GM23338 (cell line): ENCODE measurements around the gene SIVA1.
A peak's percentile ranks its signal among the peaks of the same experiment; 100 is the strongest.

Experiments used
- CTCF ChIP-seq, 2 experiments: fragments of 200-600 bp in 1 of 2; sonication (generic) in 1 of 2; conservative IDR thresholded peaks; 2 replicates each; pipeline versions ENCODE4 v1.5.1 to v1.6.1; 2016 to 2017; ENCODE audit warnings: antibody characterized with exemption in 2 of 2, low read depth in 2 of 2, mild to moderate bottlenecking in 2 of 2, moderate library complexity in 1 of 2
- JUNB ChIP-seq: IDR thresholded peaks from one replicate; pipeline ENCODE4 v1.6.1; 2016; ENCODE audit warnings: antibody characterized with exemption; ENCODE audit not compliant: unreplicated experiment

GRCh38 chr14:104724981-104725771 lies 27.8 kb upstream of the SIVA1 start:
- TF ChIP-seq CTCF (conservative IDR thresholded peaks at IDR 0.05; ENCODE audit: low read depth in 2 of 2), result peak; percentile 23 to 54; a peak in 3 of 4 replicates
- no peak for TF ChIP-seq JUNB
